Body of pancreas (tissue), 4 donors: ENCODE measurements around the gene BAG5. TPM values are rescaled to one million over a fixed set of nuclear protein-coding genes. Genes with fewer than 3 reads are reported as not detected.
A peak's percentile ranks its signal among the peaks of the same experiment; 100 is the strongest.

ENCODE experiments used
- ATAC-seq: fragments of 150-250 bp; one replicate; pipeline ENCODE4 v1.9.1; 2016
- DNase-seq, 4 donors: peaks; one replicate each; pipeline ENCODE4 v3.0.0-alpha.2; 2019
- H3K27ac ChIP-seq, 4 donors: fragments of 200-600 bp; sonication (generic); 1 replicate in 3 of 4; 2 replicates in 1 of 4; pipeline versions ENCODE4 v1.5.1 to v1.6.1; 2016 to 2019; ENCODE audit warnings: mild to moderate bottlenecking in 1 of 4, mixed read lengths in 1 of 4, moderate library complexity in 1 of 4
- H3K27me3 ChIP-seq, 2 donors: fragments of 200-600 bp; sonication (generic); one replicate each; pipeline ENCODE4 v1.6.0; 2016; ENCODE audit warnings: mild to moderate bottlenecking in 1 of 2
- H3K36me3 ChIP-seq, 2 donors: fragments of 200-600 bp; sonication (generic); replicated peaks in 1 of 2; 2 replicates each; pipeline ENCODE4 v1.5.1; 2016; ENCODE audit warnings: low read depth in 2 of 2; ENCODE audit not compliant: insufficient read depth in 1 of 2
- H3K4me1 ChIP-seq: fragments of 200-600 bp; sonication (generic); one replicate; pipeline ENCODE4 v1.6.0; 2016
- H3K4me3 ChIP-seq, 2 donors: fragments of 200-600 bp; sonication (generic); 1 replicate in 1 of 2; 2 replicates in 1 of 2; pipeline ENCODE4 v1.5.1; 2016 to 2019
- H3K9me3 ChIP-seq, 3 donors: fragments of 200-600 bp; sonication (generic); 1 replicate in 2 of 3; 2 replicates in 1 of 3; pipeline ENCODE4 v1.5.1; 2016
- POLR2A ChIP-seq, 3 donors: fragments of 450-650 bp; IDR thresholded peaks; one replicate each; pipeline ENCODE4 v1.6.1; 2016; ENCODE audit warnings: antibody characterized with exemption in 3 of 3, mild to moderate bottlenecking in 2 of 3
- WGBS, 2 donors: methylation state at CpG; one replicate each; pipeline ENCODE4 v1.1.5; 2017; 5-methylcytosine and 5-hydroxymethylcytosine counted together
- intact Hi-C: fragments of 100-400 bp; cut with DNase I; formaldehyde crosslinking; loops from one replicate; pipeline ENCODE4 v1.15.1; 2023
- total RNA-seq, 2 donors: library from RNA; depleted of rRNA; stranded (reverse); fragments of >200 nt; gene quantifications; one replicate each; pipeline ENCODE4 v1.1.0, GENCODE V29; 2016
- TF ChIP-seq, protein P1 (sequence below), 7 experiments: fragments of 450-650 bp in 4 of 7; fragments of 200-600 bp in 3 of 7; sonication (generic) in 3 of 7; IDR thresholded peaks; one replicate each; pipeline ENCODE4 v1.5.1; 2016 to 2019; ENCODE audit warnings: antibody characterized with exemption in 7 of 7

Gene BAG5
- total RNA-seq, 2 donors from 2014 or later: 9.9 to 11.9 TPM

GRCh38 chr14:103539056-103539825 is 23.2 kb downstream of the BAG5 start:
- 55 to 77% methylated on average over 11 to 28 of the region's 28 CpGs for WGBS, 2 donors
- H3K27ac ChIP-seq: no peak overlapping the region
- TF ChIP-seq POLR2A (IDR thresholded peaks at IDR 0.05): no peak
- TF ChIP-seq, protein P1, sequence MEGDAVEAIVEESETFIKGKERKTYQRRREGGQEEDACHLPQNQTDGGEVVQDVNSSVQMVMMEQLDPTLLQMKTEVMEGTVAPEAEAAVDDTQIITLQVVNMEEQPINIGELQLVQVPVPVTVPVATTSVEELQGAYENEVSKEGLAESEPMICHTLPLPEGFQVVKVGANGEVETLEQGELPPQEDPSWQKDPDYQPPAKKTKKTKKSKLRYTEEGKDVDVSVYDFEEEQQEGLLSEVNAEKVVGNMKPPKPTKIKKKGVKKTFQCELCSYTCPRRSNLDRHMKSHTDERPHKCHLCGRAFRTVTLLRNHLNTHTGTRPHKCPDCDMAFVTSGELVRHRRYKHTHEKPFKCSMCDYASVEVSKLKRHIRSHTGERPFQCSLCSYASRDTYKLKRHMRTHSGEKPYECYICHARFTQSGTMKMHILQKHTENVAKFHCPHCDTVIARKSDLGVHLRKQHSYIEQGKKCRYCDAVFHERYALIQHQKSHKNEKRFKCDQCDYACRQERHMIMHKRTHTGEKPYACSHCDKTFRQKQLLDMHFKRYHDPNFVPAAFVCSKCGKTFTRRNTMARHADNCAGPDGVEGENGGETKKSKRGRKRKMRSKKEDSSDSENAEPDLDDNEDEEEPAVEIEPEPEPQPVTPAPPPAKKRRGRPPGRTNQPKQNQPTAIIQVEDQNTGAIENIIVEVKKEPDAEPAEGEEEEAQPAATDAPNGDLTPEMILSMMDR (IDR thresholded peaks at IDR 0.05): no peak
- H3K27me3 ChIP-seq: no peaks in the 10 kb centered on the region
- H3K36me3 ChIP-seq: no peaks in the 10 kb centered on the region
- intact Hi-C loops: no loop called here
- ATAC-seq (no peak), DNase-seq (no peak)
- no peaks in the 10 kb centered on the region for H3K9me3 ChIP-seq
- peaks cover 48% of the 10 kb centered on the region for H3K4me1 ChIP-seq
- H3K4me3 ChIP-seq: no peak overlapping the region

DNA sequence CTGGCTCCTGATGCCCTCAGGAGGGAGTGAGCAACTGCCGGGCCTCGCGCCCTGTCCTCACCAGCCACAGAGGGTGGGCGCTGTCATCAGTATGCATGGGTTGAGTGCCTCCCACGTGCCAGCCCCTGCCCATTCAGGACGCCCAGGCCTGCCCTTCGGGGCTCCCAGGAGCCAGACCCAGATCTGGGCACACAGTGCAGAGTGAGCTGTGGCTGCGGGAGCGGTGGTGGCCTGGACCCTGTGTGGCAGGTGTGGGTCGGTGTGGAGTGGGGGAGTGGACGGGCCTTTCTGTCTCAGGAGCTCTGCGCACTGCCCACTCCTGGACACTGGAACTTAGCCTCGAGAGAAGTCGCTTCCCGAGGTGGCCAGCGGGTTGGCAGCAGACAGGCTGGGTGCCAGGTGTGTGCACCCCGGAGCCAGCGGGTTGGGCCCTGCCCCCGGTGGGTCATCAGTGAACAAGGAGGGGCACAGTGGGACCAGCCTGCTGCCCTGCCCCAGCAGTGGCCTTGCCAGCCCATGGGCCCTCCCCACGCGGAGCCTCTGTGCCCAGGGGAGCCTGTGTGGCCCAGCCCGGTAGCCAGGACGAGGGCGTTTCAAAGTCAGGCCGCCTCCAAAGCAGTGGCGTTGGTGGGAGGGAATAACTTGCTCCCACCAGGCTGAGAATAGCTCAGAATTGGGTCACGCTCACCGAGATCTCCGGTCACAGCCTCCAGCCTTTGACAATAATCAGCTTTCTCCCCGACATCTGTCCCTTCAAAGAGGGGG is 24.0 kb downstream of the BAG5 start:
- peaks cover 46% of the 10 kb centered on the region for H3K4me1 ChIP-seq
- 10 to 25% methylated on average over 6 to 26 of the region's 30 CpGs for WGBS, 2 donors
- peak in 1 of 3 donors; percentile 10 for TF ChIP-seq POLR2A (IDR thresholded peaks at IDR 0.05)
- TF ChIP-seq, protein P1 (IDR thresholded peaks at IDR 0.05): no peak

GRCh38 chr14:103537175-103537990 is 25.1 kb downstream of the BAG5 start:
- TF ChIP-seq POLR2A (IDR thresholded peaks at IDR 0.05): no peak
- TF ChIP-seq, protein P1 (IDR thresholded peaks at IDR 0.05): no peak

More for the DNA sequence above, 24.0 kb downstream of the BAG5 start:
- no peaks in the 10 kb centered on the region for H3K9me3 ChIP-seq
- DNase-seq: peak in 1 of 4 donors; percentile 33
- intact Hi-C loops: no loop called here
- H3K27me3 ChIP-seq: no peaks in the 10 kb centered on the region
- no peak overlapping the region for H3K4me3 ChIP-seq
- H3K36me3 ChIP-seq: no peaks in the 10 kb centered on the region
- ATAC-seq: peak; percentile 34
- no peak overlapping the region for H3K27ac ChIP-seq

DNA sequence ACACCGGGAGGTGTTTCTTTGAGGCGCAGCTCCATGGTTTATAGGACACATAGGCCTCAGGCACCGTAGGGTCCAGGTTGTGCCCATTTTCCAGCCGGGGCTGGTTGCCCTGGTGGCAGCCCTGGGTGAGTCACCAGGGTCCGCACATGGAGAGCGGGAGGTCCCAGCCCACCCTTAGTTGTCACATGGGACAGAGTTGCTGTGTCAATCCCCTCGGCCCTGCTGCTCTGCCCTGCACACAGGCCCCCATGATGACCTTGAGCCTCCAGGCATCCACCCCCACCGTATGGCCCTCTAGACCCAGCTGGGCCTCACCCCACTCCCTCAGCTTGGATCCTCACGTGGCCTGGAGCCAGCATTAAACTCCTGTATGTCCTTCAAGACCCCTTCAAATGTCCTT is 25.8 kb downstream of the BAG5 start:
- Histone ChIP-seq H3K27ac (no peak overlapping the region), H3K9me3 (no peaks in the 10 kb centered on the region), H3K27me3 (no peaks in the 10 kb centered on the region), H3K36me3 (peaks cover 0 to 3% of the 10 kb centered on the region in 2 donors), H3K4me3 (no peak overlapping the region), H3K4me1 (peaks cover 28% of the 10 kb centered on the region)
- DNase-seq (no peak), ATAC-seq (no peak)
- TF ChIP-seq, protein P1 (IDR thresholded peaks at IDR 0.05): no peak
- no peak for TF ChIP-seq POLR2A (IDR thresholded peaks at IDR 0.05)
- intact Hi-C loops: no loop called here
- 81 to 84% methylated on average over 9 of the region's 9 CpGs for WGBS, 2 donors

More at GRCh38 chr14:103537175-103537990, 25.1 kb downstream of the BAG5 start:
- Histone ChIP-seq H3K9me3 (no peaks in the 10 kb centered on the region), H3K4me3 (no peak overlapping the region), H3K27me3 (no peaks in the 10 kb centered on the region), H3K27ac (no peak overlapping the region), H3K4me1 (peaks cover 35% of the 10 kb centered on the region), H3K36me3 (peaks cover 0 to 3% of the 10 kb centered on the region in 2 donors)
- ATAC-seq: no peak
- no peak for DNase-seq
- intact Hi-C loops: no loop called here
- WGBS, 2 donors: 48 to 63% methylated on average over 7 to 18 of the region's 18 CpGs
